Activated T-helper 1 cell treated with Interleukin-2 at 50 U/mL for 16 hours (primary cell): ENCODE data around the gene POM121.
"Not testable (repeated sequence)": the region's sequence is repeated elsewhere in the genome, so short reads cannot be mapped to it uniquely, and the experiment has no call there.

Experiments used
- DNase-seq: peaks from one replicate; pipeline ENCODE4 v3.0.0-alpha.2; 2020; ENCODE audit warnings: low read depth

POM121 gene

GRCh38 chr7:72997887-72998468, 73.1 kb downstream of the POM121 start:
- DNase-seq: not testable (repeated sequence)
